Embryonic facial prominence (tissue), 1 donor: Measurements from ENCODE around the gene RSRC1.
"Not testable (repeated sequence)": the region's sequence is repeated elsewhere in the genome, so short reads cannot be mapped to it uniquely, and the experiment has no call there.

Source experiments
- DNase-seq: peaks from one replicate; pipeline ENCODE4 v3.0.0-alpha.2; 2016; ENCODE audit errors: extremely low spot score

RSRC1 gene

DNA sequence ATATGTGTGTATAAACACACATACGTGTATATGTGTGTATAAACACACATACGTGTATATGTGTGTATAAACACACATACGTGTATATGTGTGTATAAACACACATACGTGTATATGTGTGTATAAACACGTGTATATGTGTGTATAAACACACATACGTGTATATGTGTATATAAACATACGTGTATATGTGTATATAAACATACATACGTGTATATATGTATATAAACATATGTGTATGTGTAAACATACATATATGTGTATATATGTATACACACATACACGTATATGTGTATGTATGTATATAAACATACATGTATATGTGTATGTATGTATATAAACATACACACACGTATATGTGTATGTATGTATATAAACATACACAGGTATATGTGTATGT lies 119.1 kb downstream of the RSRC1 start:
- DNase-seq: not testable (repeated sequence)

- DNase-seq: no peak
Measured at GRCh38 chr3:158233791-158234190, 123.9 kb downstream of the RSRC1 start.

DNA sequence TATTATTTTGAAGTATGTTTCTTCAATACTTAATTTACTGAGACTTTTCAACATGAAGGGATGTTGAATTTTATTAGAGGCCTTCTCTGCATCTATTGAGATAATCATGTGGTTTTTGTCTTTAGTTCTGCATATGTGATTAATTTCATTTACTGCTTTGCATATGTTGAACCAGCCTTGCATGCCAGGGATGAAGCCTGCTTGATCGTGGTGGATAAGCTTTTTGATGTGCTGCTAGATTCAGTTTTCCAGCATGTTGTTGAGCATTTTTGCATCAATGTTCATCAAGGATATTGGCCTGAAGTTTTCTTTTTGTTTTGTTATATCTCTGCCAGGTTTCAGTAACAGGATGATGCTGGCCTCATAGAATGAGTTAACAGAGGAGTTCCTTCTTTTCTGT lies 134.4 kb downstream of the RSRC1 start:
- DNase-seq: no peak

GRCh38 chr3:158247288-158247687 lies 137.4 kb downstream of the RSRC1 start:
- DNase-seq: no peak

DNA sequence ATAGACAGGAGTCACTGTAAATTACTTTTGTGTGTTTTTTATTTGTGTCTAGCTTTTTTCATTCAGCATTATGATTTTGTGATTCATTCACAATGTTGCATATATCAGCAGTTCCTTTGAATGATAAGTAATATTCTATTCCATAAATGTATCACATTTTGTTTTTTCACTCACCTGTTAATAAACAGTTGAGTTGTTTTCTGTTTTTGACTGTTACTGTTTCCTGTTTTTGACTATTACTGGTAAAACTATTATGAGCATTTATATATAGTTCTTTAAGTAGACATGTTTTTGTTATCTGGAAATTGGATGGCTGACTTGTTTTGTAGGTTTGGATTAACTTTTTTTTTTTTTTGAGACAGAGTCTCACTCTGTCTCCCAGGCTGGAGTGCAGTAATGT lies 138.4 kb downstream of the RSRC1 start:
- no peak for DNase-seq

DNA sequence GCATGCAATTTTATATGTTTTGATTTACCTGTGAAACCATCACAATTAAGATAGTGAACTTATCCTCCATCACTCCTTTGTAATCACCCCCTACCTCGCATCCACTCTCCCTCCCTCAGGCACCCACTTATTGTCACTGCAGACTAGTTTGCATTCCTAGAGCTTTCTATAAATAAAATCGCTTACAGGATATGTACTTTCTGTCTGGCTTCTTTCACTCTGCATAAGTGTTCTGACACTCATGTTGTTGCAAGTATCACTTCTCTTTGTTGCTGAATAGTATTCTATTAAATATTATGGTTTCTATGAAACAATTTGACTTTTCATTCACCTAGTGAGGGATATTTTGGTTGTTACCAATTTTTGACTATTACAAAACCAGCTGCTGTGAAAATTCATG lies 139.3 kb downstream of the RSRC1 start:
- no peak for DNase-seq

DNA sequence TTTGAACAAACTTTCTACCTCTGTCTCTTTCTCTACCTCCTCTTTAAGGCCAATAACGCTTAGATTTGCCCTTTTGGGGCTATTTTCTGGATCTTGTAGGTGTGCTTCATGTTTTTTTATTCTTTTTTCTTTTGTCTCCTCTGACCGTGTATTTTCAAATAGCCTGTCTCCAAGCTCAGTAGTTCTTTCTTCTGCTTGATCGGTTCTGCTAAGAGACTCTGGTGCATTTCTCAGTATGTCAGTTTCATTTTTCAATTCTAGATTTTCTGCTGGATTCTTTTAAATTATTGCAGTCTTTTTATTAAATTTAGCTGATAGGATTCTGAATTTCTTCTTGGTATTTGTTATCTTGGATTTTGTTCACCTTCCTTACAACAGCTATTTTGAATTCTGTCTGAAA lies 148.7 kb downstream of the RSRC1 start:
- DNase-seq: no peak

- no peak for DNase-seq
Measured at GRCh38 chr3:158260392-158260791, 150.5 kb downstream of the RSRC1 start.

DNA sequence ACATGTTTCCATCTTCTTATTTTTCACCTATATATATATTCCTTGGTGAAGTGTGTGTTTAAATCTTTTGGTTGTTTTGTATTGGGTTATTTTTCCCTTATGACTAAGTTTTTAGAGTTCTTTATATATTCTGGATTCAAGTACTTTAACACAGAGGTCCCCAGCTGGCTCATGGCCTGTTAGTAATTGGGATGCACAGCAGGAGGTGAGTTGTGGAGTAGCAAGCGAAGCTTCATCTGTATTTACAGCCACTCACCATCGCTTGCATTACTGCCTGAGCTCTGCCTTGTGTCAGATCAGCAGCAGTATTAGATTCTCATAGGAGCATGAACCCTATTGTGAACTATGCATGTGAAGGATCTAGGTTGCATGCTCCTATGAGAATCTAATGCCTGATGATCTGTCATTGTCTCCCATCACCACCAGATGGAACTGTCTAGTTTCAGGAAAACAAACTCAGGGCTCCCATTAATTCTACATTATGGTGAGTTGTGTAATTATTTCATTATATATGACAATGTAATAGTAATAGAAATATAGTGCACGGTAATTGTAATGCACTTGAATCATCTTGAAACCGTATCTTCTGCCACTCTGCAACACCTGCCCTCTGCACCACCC lies 151.6 kb downstream of the RSRC1 start:
- no peak for DNase-seq

DNA sequence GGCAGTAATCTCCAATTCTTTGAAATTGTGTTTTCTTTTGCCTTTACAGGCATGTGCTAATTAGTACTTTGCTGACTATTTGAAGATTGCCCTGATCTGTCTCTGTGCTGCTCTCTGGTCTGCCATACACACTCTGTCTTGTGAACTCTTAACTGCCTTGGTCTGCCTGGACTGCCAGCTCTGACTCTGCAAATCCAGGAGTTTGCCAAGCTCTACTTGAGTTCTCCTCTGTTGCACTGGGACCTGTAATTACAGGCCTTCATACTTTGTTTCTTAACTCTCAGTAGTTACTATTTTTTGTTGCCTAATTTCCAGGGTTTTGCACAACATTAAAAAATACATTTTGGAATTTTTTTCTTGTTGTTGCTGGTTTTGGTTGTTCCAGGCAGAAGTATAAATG lies 155.0 kb downstream of the RSRC1 start:
- no peak for DNase-seq

DNA sequence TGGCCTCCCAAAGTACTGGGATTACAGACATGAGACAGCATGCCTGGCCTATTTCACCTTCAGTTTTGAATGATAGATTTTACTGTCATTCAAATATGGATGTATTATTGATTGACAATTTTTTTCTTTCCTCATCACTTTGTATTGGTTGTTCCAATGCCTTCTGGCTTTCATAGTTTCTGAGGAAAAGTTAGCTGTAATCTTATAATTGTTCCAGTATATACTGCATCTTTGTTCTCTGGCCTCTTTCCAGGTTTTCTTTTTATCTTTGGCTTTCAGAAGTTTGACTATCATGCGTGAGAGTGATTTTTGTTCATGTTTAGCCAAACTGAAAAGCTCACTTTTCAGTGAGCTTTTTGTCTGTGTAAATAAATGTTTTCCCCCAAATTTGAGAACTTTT lies 157.1 kb downstream of the RSRC1 start:
- no peak for DNase-seq

DNA sequence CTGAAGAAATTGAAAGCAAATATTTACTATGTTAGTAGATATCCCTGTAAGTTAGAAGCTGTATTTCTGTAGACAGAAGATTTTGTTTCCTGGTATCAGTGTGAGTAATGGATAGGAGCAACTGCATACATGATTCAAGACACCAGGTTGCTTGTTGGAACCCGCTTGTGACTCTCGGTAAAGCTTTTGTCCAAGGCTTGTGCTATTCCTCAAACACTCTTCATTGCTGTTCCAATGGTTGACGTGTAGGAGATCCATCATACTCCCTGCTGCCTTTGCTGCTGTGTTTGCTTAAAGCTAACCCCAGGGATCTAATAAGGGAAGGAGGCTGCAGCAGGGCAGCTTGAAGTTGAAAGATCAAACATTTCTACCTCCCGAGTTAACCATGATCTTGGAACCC lies 160.1 kb downstream of the RSRC1 start:
- no peak for DNase-seq

DNA sequence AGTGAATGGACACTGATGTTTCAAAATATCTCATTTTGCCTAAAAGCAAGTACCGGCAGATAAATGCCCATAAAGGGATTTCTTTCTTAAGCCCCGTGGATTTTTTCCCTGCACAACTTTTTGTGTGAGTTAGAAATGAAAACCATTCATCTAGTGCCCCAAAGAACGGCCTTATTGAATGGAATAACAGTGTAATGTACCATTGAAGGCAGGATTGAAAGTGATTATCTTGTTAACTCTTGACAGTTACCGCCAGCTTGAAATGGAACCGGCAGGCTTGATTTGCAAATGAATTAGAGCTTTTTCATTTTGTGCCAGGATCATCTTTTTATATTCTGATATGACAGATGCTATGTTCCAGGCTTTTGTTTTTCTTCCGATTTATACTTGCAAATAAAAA lies 162.2 kb downstream of the RSRC1 start:
- no peak for DNase-seq

DNA sequence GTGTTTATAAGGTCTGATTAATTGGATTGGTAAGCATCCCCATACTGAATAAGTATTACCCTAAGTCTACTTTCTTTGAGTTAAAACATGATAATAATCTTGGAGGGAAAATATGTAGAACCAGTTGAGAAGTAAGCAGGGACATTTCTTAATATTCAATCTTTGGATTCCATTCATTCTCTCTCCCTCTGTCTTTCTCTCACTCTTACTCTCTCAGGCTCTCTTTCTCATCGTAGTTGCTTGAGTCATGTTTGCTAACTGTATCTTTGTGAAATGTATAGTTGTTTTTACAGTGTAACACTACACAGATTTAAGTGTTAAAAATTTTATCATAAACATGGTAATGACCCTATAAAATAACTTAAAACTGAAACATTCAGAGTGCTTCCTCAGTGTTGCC lies 163.8 kb downstream of the RSRC1 start:
- no peak for DNase-seq

DNA sequence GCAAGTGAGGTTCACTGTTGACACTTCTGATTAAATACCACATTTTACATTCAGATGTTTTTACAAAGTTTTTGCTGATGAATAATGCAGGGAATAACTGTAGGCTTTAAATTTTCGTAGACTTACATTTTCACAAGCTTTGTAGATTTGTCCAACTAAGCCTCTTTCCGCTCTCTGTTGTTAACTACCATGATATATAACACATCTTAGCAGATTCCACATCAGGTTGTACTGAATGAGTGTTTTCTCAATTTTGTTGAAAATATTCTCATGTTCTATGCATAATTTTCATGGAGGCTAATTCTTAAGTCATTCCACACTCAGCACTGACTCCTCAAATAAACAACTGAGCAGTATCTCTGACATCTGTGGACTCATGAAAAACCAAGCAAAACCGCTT lies 168.3 kb downstream of the RSRC1 start:
- no peak for DNase-seq

- no peak for DNase-seq
Measured at GRCh38 chr3:158279609-158280008, 169.7 kb downstream of the RSRC1 start.

GRCh38 chr3:158295771-158296170 lies 185.9 kb downstream of the RSRC1 start:
- no peak for DNase-seq

DNA sequence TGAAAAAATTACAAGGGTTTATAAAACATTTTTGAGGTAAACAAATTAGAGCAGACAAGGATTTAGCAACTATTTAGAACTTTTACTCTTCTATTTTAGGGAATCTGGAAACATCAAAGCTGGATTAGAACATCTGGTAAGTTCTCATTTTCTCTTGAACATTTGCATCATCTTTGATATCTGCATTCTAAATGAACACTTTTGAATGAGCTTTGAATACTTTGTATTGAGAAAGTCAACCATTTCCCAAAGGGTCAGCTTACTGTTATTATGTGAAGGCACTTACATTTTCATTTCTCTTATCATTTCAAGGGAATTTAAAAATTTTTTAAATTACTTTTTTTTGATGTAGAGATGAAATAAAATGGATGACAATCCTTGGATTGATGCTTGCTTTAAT lies 188.1 kb downstream of the RSRC1 start:
- no peak for DNase-seq

GRCh38 chr3:158308236-158308928 lies 198.5 kb downstream of the RSRC1 start:
- no peak for DNase-seq

GRCh38 chr3:158312560-158313141 lies 202.8 kb downstream of the RSRC1 start:
- no peak for DNase-seq

GRCh38 chr3:158313338-158313927 lies 203.5 kb downstream of the RSRC1 start:
- DNase-seq: peak; percentile 9

DNA sequence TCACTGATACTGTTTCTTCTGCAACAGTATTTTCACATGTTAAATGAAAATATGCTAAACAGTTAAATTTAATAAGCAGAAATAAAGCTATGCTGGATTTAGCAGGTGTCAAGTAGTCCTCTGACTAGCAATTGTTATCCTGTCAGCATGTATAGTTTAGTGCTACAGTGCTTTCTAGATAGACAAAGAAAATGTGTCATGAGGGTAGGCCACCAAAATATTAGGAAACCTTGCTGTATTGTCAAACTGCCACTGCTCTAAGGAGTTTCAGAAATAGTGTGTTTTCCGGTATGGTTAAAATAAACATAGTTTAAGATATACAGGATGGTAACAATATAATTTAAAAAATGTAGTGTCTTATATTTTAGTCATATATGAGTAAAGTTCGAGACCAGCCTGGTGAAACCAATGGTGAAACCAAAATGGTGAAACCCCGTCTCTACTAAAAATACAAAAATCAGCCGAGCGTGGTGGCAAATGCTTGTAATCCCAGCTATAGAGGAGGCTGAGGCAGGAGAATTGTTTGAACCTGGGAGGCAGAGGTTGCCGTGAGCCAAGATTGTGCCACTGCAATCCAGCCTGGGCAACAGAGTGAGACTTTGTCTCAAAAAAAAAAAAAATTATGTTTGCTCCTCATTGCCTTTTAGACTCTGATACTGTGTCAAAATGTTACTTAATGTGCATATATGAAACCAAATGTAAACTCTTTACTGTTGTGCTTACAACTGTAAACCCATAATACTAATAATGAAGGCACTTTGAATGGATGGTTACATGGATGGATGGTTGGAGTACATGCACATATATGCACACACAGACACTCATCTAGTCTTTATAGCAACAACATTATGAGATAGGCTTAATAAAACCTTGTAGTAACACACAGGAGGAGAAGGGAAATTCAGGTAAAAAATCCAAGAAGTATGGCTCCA lies 204.8 kb downstream of the RSRC1 start:
- DNase-seq: no peak
